BE2C (cell line): ENCODE results near the gene UNC45A.

Experiments
- DNase-seq: peaks from one replicate; pipeline ENCODE4 v3.0.0-alpha.2; 2020
- H3K27me3 ChIP-seq: fragments of 250-450 bp; sonication (Bioruptor Pico); 2 replicates; pipeline ENCODE4 v1.5.1; 2020; ENCODE audit warnings: mild to moderate bottlenecking
- H3K36me3 ChIP-seq: fragments of 250-450 bp; sonication (Bioruptor Pico); 2 replicates; pipeline ENCODE4 v1.5.1; 2020; ENCODE audit warnings: mild to moderate bottlenecking
- H3K4me1 ChIP-seq: fragments of 250-450 bp; sonication (Bioruptor Pico); 2 replicates; pipeline ENCODE4 v1.5.1; 2020
- H3K4me3 ChIP-seq: 2 replicates; pipeline ENCODE4 v1.5.1; 2011; ENCODE audit warnings: low read depth, low read length
- H3K9me3 ChIP-seq: fragments of 250-450 bp; sonication (Bioruptor Pico); 2 replicates; pipeline ENCODE4 v1.5.1; 2020
- TF ChIP-seq, protein P1 (sequence below): IDR thresholded peaks from 2 replicates; pipeline ENCODE4 v1.5.1; 2012; ENCODE audit warnings: mild to moderate bottlenecking, low read depth, low read length

Gene UNC45A

GRCh38 chr15:90931828-90932659 lies 3.0 kb upstream of the UNC45A start, which contains the start of gene HDDC3:
HDDC3 (minus strand) TSS chr15:90932549; CDS start chr15:90932540, 9 bp downstream.
- Histone ChIP-seq H3K27me3 (no peaks in the 10 kb centered on the region), H3K9me3 (no peaks in the 10 kb centered on the region), H3K4me3 (peak within 1 kb of the TSS; percentile 95), H3K4me1 (0 out of 2 replicates have a peak, but pooled peaks cover 3% of the 10 kb centered on the region), H3K36me3 (no peaks in the 10 kb centered on the region)
- peak; percentile 94 for DNase-seq
- TF ChIP-seq, protein P1, sequence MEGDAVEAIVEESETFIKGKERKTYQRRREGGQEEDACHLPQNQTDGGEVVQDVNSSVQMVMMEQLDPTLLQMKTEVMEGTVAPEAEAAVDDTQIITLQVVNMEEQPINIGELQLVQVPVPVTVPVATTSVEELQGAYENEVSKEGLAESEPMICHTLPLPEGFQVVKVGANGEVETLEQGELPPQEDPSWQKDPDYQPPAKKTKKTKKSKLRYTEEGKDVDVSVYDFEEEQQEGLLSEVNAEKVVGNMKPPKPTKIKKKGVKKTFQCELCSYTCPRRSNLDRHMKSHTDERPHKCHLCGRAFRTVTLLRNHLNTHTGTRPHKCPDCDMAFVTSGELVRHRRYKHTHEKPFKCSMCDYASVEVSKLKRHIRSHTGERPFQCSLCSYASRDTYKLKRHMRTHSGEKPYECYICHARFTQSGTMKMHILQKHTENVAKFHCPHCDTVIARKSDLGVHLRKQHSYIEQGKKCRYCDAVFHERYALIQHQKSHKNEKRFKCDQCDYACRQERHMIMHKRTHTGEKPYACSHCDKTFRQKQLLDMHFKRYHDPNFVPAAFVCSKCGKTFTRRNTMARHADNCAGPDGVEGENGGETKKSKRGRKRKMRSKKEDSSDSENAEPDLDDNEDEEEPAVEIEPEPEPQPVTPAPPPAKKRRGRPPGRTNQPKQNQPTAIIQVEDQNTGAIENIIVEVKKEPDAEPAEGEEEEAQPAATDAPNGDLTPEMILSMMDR, result peak; percentile 88

GRCh38 chr15:90932660-90932991 lies 2.5 kb upstream of the UNC45A start:
- DNase-seq, result no peak
- no peaks in the 10 kb centered on the region for H3K36me3 ChIP-seq
- H3K4me1 ChIP-seq, result 0 out of 2 replicates have a peak, but pooled peaks cover 3% of the 10 kb centered on the region
- H3K9me3 ChIP-seq, result no peaks in the 10 kb centered on the region
- peak overlapping the region; percentile 95 for H3K4me3 ChIP-seq
- H3K27me3 ChIP-seq, result no peaks in the 10 kb centered on the region
- TF ChIP-seq, protein P1, result no peak

DNA sequence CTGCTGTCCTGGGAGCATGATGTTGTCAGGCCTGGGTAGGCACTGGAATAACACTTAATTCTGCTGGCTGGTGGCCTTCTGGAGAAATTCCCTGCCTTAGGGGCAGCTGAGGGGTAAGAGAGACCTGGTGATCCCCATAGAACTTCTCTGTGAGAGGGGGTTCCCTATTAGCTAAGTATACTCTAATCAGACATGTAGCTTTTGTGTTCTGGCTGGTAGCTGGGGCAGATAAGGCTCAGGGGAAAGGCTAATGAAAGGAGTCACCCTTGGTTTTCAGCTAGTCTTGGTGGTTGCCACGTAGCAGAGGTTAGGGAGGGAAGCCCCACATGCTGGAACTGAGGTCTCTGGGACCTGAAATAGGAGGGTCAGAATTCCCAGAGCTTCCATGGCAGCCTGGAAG lies 1.8 kb upstream of the UNC45A start:
- TF ChIP-seq, protein P1, result no peak
- H3K4me1 ChIP-seq, result 0 out of 2 replicates have a peak, but pooled peaks cover 3% of the 10 kb centered on the region
- no peaks in the 10 kb centered on the region for H3K9me3 ChIP-seq

GRCh38 chr15:90934256-90934948 lies 683 bp upstream of the UNC45A start:
- DNase-seq, result peak; percentile 91
- Histone ChIP-seq H3K36me3 (peaks cover 9% of the 10 kb centered on the region), H3K27me3 (no peaks in the 10 kb centered on the region), H3K4me3 (peak overlapping the region; percentile 62), H3K4me1 (0 out of 2 replicates have a peak, but pooled peaks cover 3% of the 10 kb centered on the region), H3K9me3 (no peaks in the 10 kb centered on the region)
- TF ChIP-seq, protein P1, result peak; percentile 94

More for the DNA sequence above, 1.8 kb upstream of the UNC45A start:
- no peak overlapping the region for H3K4me3 ChIP-seq
- no peaks in the 10 kb centered on the region for H3K27me3 ChIP-seq
- no peak for DNase-seq
- 0 out of 2 replicates have a peak, but pooled peaks cover under 1% of the 10 kb centered on the region for H3K36me3 ChIP-seq

DNA sequence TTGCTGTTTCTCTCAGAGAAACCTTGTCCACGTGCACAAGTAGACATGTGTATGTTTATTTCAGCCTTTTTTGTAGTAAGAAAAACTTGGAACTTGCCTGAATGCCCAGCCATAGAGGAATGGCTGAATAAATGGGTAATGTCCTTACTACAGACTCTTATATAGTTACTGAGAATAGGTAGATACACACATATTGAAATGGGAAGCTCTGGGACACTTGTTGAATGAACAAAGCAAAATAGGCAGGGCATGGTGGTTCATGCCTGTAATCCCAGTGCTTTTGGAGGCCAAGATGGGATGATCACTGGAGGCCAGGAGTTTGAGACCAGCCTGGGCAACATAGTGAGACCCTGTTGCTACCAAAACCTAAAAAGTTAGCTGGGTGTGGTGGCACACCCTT lies 1.7 kb downstream of the UNC45A start:
- peaks cover 27% of the 10 kb centered on the region for H3K36me3 ChIP-seq
- H3K4me3 ChIP-seq, result no peak overlapping the region
- DNase-seq, result no peak
- TF ChIP-seq, protein P1, result no peak
- H3K27me3 ChIP-seq, result no peaks in the 10 kb centered on the region
- no peaks in the 10 kb centered on the region for H3K9me3 ChIP-seq
- 0 out of 2 replicates have a peak, but pooled peaks cover 3% of the 10 kb centered on the region for H3K4me1 ChIP-seq
